Right lobe of liver (tissue), 4 donors: ENCODE measurements around the gene ELMO1.

Experiments
- CTCF ChIP-seq, 4 donors: fragments of 200-600 bp in 3 of 4; fragments of 450-650 bp in 1 of 4; IDR thresholded peaks; one replicate each; pipeline versions ENCODE4 v1.5.1 to v1.8.0; 2016 to 2022; ENCODE audit warnings: antibody characterized with exemption in 4 of 4, mild to moderate bottlenecking in 2 of 4
- POLR2A ChIP-seq: fragments of 450-650 bp; IDR thresholded peaks from one replicate; pipeline ENCODE4 v1.6.1; 2017; ENCODE audit warnings: antibody characterized with exemption, mild to moderate bottlenecking
- donor health status: DM: no; HTN: no; CAD: no.
- donor health status: DM: no; HTN: no; CAD: no.
- donor health status: DM: no; HTN: yes; CAD: no.

- TF ChIP-seq CTCF (IDR thresholded peaks at IDR 0.05) (no peak), POLR2A (no peak)
Measured at GRCh38 chr7:37424995-37425394, 23.7 kb downstream of the ELMO1 start.
